Activated CD4-positive, alpha-beta T cell treated with anti-CD3 and anti-CD28 coated beads, Interleukin-2, Interleukin-6, amounts not matched to agents 100 ng/mL and 50 ng/mL, durations not matched to agents 16 hours and 8 hours (primary cell): ENCODE data around the gene ADGRG1.
"Not testable (repeated sequence)": the region's sequence is repeated elsewhere in the genome, so short reads cannot be mapped to it uniquely, and the experiment has no call there.

ENCODE experiments used
- DNase-seq: peaks from one replicate; pipeline ENCODE4 v3.0.0-alpha.2; 2020

Gene ADGRG1

DNA sequence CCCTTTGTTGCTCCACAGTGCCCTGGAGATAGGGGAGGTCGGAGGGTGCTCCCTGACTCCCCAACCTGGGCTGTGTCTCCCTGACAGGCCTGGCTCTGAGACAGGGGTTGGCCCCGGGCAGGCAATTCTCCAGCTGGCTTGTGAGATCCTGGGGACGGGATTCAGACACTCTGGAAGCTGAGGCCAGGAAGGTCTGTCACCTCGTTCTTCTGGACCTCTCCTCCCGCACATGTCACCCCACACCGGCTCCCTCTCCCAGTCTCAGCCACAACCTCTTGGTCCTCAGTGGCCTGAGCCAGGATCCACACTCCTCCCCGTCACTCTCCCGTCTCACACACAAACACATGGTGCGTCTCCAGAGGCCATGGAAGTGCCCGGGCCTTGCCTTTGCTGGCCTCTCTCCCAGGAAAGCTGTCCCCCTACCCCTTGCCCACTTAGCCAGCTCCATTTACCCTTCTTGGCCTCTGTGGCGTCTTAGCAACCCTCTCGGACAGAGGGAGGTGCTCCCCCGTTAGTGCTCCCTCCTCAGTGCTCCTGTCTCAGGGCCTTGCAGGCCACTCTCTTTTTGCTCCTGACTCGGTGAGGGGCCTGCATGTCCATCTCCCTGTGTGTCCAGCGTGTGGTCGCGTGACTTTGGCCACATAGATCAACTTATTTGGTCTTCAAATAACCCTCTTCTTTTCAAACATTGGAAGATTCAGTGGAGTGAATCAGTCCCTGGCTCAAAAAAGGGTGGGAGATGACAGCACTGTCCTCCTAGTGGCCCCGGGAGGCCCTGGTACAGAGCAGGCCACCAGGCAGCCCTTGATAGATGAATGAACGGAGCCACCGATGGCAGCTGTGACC, 40.4 kb downstream of the ADGRG1 start:
- no peak for DNase-seq

GRCh38 chr16:57669476-57670162, 41.2 kb downstream of the ADGRG1 start:
- no peak for DNase-seq

- DNase-seq, result no peak
These were observed 41.8 kb downstream of the ADGRG1 start for GRCh38 chr16:57670196-57670595.

GRCh38 chr16:57671451-57671850, 43.0 kb downstream of the ADGRG1 start:
- DNase-seq, result not testable (repeated sequence)

DNA sequence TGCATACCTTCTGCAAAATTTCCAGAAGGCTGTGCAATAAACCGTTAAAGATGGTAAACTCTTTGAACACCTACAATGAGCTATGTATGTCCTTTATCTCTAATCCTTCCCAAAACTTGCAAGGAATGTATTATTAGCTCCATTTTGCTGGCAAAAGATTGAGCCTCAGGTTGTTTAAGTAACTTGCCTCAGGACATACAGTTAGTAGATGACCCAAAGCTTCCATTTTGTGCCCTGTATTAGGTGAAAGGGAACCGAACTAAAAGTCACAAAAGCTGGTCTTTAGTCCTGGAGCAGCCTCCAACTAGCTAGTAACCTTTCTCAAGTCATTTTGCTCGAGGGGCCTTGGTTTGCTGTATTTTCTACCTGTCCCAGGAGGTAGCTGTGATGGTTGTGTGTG, 44.0 kb downstream of the ADGRG1 start:
- DNase-seq, result no peak

DNA sequence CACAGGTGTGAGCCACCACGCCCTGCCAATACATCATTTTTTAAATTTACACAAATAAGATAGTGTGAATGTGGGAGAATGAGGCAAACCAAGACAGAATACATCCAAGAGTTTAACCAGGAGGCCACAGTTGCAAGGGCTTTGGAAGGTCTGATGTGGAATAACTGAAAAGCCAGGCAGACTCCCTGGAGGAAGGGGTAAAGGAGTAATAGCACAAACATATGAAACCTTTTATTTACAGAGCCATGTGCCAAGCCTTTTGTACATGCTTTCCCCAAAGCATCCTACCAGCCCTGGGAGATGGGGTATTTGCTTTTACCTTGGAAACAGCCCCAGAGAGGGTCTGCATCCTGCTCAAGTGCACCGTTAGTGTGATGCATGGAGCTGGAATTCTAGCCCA, 44.4 kb downstream of the ADGRG1 start:
- DNase-seq, result no peak

DNA sequence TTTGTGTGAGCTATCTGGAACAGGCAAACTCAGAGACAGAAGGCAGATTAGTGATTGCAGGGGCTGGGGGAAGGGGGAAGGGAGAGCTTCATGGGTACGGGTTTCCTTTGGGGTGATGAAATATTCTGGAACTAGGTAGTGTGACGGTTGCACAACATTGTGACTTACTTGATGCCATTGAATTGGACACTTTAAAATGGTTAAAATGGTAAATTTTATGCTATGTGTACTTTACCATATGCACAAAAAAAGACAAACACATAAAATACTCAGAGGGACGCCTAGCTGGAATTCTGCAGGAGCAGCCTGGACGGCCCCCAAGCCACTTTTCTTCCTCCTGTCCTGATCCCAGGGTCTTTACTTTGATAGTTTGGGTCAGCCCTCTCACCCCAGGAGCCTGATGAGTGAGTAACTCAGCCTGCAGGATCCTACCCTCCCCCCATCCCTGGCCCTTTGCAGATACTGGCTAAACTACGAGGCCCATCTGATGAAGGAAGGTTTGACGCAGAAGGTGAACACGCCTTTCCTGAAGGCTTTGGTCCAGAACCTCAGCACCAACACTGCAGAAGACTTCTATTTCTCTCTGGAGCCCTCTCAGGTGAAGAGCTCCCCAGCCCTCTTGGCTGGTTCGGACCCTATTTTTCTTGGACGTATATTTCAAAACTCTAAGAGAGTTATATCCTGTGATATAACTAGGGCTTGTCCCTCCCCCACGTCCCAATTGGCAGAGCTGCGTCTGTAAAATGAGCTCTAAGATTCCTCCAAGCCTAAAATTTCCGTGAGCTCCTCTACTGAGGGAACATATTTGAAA, 47.5 kb downstream of the ADGRG1 start:
- no peak for DNase-seq

DNA sequence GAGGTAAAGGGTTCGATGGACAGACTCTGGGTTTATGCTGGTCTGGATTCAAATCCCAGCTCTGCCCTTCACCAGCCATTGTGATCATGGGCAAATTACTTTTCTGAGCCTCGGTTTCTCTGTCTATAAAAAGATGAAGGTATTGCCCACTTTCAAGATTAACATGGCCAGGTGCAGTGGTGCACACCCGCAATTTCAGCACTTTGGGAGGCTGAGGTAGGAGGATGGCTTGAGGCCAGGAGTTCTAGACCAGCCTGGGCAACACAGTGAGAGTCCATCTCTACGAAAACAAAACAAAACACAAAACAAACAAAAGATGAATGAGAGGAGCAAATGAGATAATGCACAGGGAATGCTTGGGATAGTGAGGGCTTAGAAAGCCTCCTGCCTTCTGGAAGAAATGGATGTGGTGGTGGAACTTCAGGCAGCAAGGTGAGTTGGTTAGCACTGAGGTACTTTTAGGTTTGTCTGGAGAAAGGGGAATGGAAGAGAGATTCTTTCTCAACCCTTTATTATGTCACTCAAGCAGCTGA, 48.2 kb downstream of the ADGRG1 start:
- DNase-seq, result no peak

DNA sequence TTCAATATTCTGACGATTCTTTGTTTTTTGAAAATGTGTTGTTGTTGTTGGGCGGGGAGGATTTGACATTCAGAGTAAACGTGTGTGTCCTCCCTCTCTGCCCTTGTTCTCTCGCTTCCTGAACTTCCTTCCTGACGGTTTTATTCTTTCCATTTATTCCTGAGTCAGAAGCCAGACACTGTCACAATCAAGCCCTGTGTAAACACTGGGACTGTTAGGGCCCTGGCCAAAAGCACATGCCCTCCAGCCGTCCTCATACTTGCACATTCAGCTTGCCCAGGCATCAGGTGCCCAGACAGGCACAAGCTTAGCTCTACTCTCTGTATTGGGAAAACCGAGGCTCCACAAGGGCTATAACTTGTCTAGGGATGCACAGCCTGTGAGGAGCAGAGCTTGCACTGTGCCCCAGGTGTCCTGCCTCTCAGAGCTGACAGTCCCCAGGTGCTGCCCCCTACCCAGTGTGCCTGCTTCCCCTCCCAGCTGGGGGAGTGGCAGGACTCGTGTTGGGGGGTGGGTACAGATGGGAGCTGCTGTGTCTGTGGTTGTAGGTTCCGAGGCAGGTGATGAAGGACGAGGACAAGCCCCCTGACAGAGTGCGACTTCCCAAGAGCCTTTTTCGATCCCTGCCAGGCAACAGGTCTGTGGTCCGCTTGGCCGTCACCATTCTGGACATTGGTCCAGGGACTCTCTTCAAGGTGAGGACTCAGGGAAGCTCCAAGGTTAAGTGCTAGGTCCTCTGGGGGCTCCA, 49.4 kb downstream of the ADGRG1 start:
- no peak for DNase-seq

DNA sequence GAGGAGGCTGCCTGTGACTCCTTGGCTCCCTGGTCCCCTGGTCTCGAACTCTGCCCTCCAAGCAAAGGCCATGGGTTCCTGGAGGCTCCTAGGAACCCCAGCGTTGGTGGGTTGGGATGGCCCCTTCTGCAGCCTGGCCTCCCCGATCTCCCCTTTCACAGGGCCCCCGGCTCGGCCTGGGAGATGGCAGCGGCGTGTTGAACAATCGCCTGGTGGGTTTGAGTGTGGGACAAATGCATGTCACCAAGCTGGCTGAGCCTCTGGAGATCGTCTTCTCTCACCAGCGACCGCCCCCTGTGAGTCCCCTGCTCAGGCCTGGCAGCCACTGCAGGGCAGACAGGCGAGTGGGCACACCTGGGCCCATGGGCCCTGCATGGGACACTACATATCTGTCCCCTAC, 50.6 kb downstream of the ADGRG1 start:
- no peak for DNase-seq

GRCh38 chr16:57679767-57680482, 51.5 kb downstream of the ADGRG1 start:
- no peak for DNase-seq

GRCh38 chr16:57680842-57681375, 52.5 kb downstream of the ADGRG1 start:
- no peak for DNase-seq

DNA sequence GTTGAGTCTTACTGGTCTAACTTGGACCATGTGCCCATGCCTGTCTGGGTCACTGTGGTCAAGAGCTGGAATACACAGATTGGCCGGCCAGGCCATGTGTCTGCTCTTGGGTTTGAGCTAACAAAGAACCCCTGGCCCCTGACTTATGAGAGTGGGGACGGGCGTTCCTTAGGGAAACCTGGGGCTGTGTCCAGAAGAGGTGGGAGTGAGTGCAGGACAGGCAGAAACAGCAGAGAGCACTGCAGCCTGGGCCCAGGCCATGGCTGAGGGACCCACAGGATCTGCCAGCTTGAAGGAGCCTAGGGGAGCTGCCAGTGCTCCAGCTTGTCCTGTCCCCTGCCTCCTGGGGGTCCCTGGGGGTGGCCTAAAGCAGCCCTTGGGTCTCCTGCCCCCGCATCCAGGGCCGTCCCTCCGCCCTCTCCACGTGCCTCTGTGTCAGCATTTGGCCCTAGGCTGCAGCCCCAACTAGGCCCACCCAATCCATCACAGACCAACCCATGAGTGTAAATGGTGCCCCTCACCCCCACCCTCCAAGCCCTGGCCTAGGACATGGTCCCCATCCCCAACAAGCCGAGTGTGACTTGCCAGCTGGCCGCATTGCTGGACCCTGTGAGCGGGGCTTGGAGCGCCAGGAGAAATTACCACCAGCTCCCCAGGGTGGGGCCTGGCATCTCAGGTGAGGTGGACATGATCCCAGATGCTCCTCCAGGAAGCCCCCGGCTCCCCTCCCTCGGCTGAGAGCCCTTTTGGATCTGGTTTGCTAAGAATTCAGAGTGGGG, 53.7 kb downstream of the ADGRG1 start:
- no peak for DNase-seq

GRCh38 chr16:57682809-57683635, 54.6 kb downstream of the ADGRG1 start:
- no peak for DNase-seq

- no peak for DNase-seq
These were observed 55.5 kb downstream of the ADGRG1 start for GRCh38 chr16:57683636-57684545.

DNA sequence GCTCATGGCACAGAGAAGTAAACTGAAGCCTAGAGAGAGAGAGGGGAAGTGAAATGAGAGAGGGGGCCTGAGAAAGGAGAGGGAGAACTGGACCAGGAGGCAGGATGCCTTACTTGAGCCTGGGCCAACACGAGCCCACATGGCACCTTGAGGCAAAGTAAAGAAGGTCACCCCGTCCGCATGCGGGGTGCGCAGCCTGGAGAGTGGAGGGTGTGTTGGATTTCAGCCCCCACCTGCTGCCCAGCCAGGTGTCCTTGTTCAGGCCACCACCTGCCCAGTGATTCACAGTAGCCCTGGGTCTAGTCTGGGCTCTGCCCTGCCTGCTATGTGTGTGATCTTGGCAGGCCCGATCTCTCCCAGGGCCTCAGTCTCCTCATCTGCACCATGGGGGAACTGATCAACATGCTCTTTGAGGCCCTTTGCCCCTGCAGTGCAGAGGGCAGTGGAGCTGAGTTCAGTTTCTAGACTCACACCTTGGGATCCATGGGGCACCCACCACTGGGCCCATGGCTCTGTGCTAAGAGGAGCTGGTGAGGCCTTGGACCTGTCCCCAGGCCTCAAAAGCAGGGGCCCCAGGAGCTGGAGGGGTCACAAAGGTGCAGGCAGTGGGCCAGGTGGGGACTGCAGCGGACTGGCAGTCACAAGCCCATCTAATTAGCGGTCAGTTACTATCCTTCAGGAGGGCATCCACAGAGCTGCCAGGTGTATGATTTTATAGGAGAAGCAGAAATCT, 56.4 kb downstream of the ADGRG1 start:
- DNase-seq, result no peak

- no peak for DNase-seq
These were observed 57.2 kb downstream of the ADGRG1 start for GRCh38 chr16:57685633-57686032.

DNA sequence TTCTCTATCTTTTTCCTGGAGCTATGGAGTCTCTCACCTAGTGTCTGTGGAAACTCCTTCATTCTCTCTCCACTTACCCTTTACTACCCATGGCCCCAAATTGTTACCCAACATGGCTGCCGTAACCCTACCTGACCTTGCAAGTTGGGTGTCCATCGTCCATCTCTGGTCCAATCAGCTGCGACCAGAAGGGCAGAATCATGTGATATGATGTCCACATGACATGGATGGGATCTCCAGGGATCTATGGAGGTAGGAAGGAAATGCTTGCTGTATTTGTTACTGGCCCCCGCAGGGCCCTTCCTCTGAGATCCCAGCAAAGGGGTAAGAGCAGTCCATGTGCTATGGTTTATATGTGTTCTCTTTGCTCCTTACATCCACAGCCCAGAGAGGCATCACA, 58.1 kb downstream of the ADGRG1 start:
- DNase-seq, result no peak
